WTC11 (cell line): ENCODE data around the gene DNAH7. TPM values are rescaled to one million over a fixed set of nuclear protein-coding genes. Genes with fewer than 3 reads are reported as not detected.

Experiments
- ATAC-seq: fragments of 200-7000 bp; cut with Tn5 transposase; 2 replicates; pipeline ENCODE4 v1.10.0; 2021; ENCODE audit warnings: mild to moderate bottlenecking, moderate library complexity
- CTCF ChIA-PET: fragments of 300-600 bp; sonication (Branson Sonifier 250); formaldehyde crosslinking; loops from one replicate; lab custom pipeline; 2021; ENCODE audit warnings: antibody characterized with exemption; lab: Charles Lee
- POLR2A ChIA-PET: fragments of 350-600 bp; sonication (Branson Sonifier 250); formaldehyde crosslinking; loops from one replicate; lab custom pipeline; 2021; ENCODE audit warnings: antibody characterized with exemption; lab: Charles Lee
- DNase-seq: peaks from one replicate; pipeline ENCODE4 v3.0.0; 2021; ENCODE audit warnings: low spot score
- H3K27ac Mint-ChIP-seq: 2 replicates; pipeline ENCODE4 v1.8.0; 2021; ENCODE audit warnings: mixed read lengths
- H3K27me3 Mint-ChIP-seq: 2 replicates; pipeline ENCODE4 v1.8.0; 2021; ENCODE audit warnings: low read depth, mild to moderate bottlenecking, moderate library complexity, mixed read lengths
- H3K36me3 Mint-ChIP-seq: 2 replicates; pipeline ENCODE4 v1.8.0; 2021; ENCODE audit warnings: mixed read lengths
- H3K4me1 Mint-ChIP-seq: 2 replicates; pipeline ENCODE4 v1.8.0; 2022; ENCODE audit warnings: mixed read lengths
- H3K4me3 Mint-ChIP-seq: 2 replicates; pipeline ENCODE4 v1.8.0; 2021; ENCODE audit warnings: mild to moderate bottlenecking, moderate library complexity, mixed read lengths
- H3K9me3 Mint-ChIP-seq: 2 replicates; pipeline ENCODE4 v1.8.0; 2021; ENCODE audit warnings: mixed read lengths
- AR ChIP-seq: fragments of 250-450 bp; sonication (Bioruptor Pico); IDR thresholded peaks from 2 replicates; pipeline ENCODE4 v1.9.0; 2021; ENCODE audit warnings: mild to moderate bottlenecking
- ARID4B ChIP-seq: sonication (generic); formaldehyde crosslinking; IDR thresholded peaks from 2 replicates; pipeline ENCODE4 v1.8.0; 2023; ENCODE audit warnings: missing genetic modification reagents, mild to moderate bottlenecking, borderline replicate concordance
- ATF1 ChIP-seq: sonication (generic); formaldehyde crosslinking; IDR thresholded peaks from 2 replicates; pipeline ENCODE4 v1.8.1; 2023; ENCODE audit warnings: mild to moderate bottlenecking, moderate library complexity, missing genetic modification reagents
- ATF2 ChIP-seq: sonication (generic); formaldehyde crosslinking; IDR thresholded peaks from 2 replicates; pipeline ENCODE4 v1.8.1; 2022; ENCODE audit warnings: low read depth, missing genetic modification reagents, borderline replicate concordance
- CBFB ChIP-seq: sonication (generic); formaldehyde crosslinking; IDR thresholded peaks from 2 replicates; pipeline ENCODE4 v1.8.1; 2022; ENCODE audit warnings: mild to moderate bottlenecking, low read depth, missing genetic modification reagents
- EMX1 ChIP-seq: fragments of 250-450 bp; sonication (Bioruptor Pico); IDR thresholded peaks from 2 replicates; pipeline ENCODE4 v1.8.0; 2021; ENCODE audit warnings: mild to moderate bottlenecking
- ESRRA ChIP-seq: sonication (generic); formaldehyde crosslinking; IDR thresholded peaks from 2 replicates; pipeline ENCODE4 v1.8.1; 2022; ENCODE audit warnings: mild to moderate bottlenecking, missing genetic modification reagents, borderline replicate concordance
- ETV6 ChIP-seq: sonication (generic); formaldehyde crosslinking; IDR thresholded peaks from 2 replicates; pipeline ENCODE4 v1.8.1; 2022; ENCODE audit warnings: mild to moderate bottlenecking, missing genetic modification reagents
- FOXP1 ChIP-seq: sonication (generic); formaldehyde crosslinking; IDR thresholded peaks from 2 replicates; pipeline ENCODE4 v1.8.0; 2022; ENCODE audit warnings: missing genetic modification reagents, mild to moderate bottlenecking, moderate library complexity, borderline replicate concordance
- JUN ChIP-seq: sonication (generic); formaldehyde crosslinking; IDR thresholded peaks from 2 replicates; pipeline ENCODE4 v1.8.0; 2023; ENCODE audit warnings: mild to moderate bottlenecking, missing genetic modification reagents
- MAX ChIP-seq: sonication (generic); formaldehyde crosslinking; IDR thresholded peaks from 2 replicates; pipeline ENCODE4 v1.8.0; 2022; ENCODE audit warnings: mild to moderate bottlenecking, missing genetic modification reagents
- NFE2L1 ChIP-seq: sonication (generic); formaldehyde crosslinking; IDR thresholded peaks from 2 replicates; pipeline ENCODE4 v1.8.1; 2023; ENCODE audit warnings: missing genetic modification reagents
- NFYB ChIP-seq: sonication (generic); formaldehyde crosslinking; conservative IDR thresholded peaks from 2 replicates; pipeline ENCODE4 v1.8.0; 2022; ENCODE audit warnings: low read depth, missing genetic modification reagents
- NR1H2 ChIP-seq: sonication (generic); formaldehyde crosslinking; IDR thresholded peaks from 2 replicates; pipeline ENCODE4 v1.9.0; 2021; ENCODE audit warnings: mild to moderate bottlenecking, moderate library complexity, missing genetic modification reagents
- PRRX2 ChIP-seq: fragments of 250-450 bp; sonication (Bioruptor Pico); IDR thresholded peaks from 2 replicates; pipeline ENCODE4 v1.8.0; 2021; ENCODE audit warnings: mild to moderate bottlenecking
- TEAD4 ChIP-seq: sonication (generic); formaldehyde crosslinking; IDR thresholded peaks from 2 replicates; pipeline ENCODE4 v1.8.0; 2022; ENCODE audit warnings: mild to moderate bottlenecking, missing genetic modification reagents
- USF2 ChIP-seq: sonication (generic); formaldehyde crosslinking; IDR thresholded peaks from 2 replicates; pipeline ENCODE4 v1.8.1; 2023; ENCODE audit warnings: mild to moderate bottlenecking, missing genetic modification reagents, moderate library complexity
- ZBTB21 ChIP-seq: sonication (generic); formaldehyde crosslinking; IDR thresholded peaks from 2 replicates; pipeline ENCODE4 v1.8.1; 2023; ENCODE audit warnings: mild to moderate bottlenecking, missing genetic modification reagents, borderline replicate concordance
- ZNF281 ChIP-seq: sonication (generic); formaldehyde crosslinking; IDR thresholded peaks from 2 replicates; pipeline ENCODE4 v1.8.0; 2023; ENCODE audit warnings: mild to moderate bottlenecking, missing genetic modification reagents
- ZNF671 ChIP-seq: fragments of 250-450 bp; sonication (Bioruptor Pico); IDR thresholded peaks from 2 replicates; pipeline ENCODE4 v1.8.0; 2021; ENCODE audit warnings: mild to moderate bottlenecking
- total RNA-seq: library from RNA; stranded (reverse); gene quantifications from 3 replicates; pipeline ENCODE4 v1.2.3, GENCODE V29; 2021

The DNAH7 gene
- total RNA-seq, 1 experiment from 2014 or later, result 0.04 TPM

GRCh38 chr2:195891081-195891480 lies 177.6 kb downstream of the DNAH7 start:
- POLR2A ChIA-PET, result no interaction called here
- H3K27me3 Mint-ChIP-seq, result no peaks in the 10 kb centered on the region
- no peak overlapping the region for H3K4me3 Mint-ChIP-seq
- H3K9me3 Mint-ChIP-seq, result peaks cover 6% of the 10 kb centered on the region
- ATAC-seq, result no peak
- H3K36me3 Mint-ChIP-seq, result no peaks in the 10 kb centered on the region
- no peak for TF ChIP-seq EMX1 (CRISPR knock-in tag)
- no peak for TF ChIP-seq ATF1 (CRISPR knock-in tag)
- TF ChIP-seq ZNF281, result no peak
- no peak for TF ChIP-seq PRRX2 (CRISPR knock-in tag)
- TF ChIP-seq, all 79 proteins: peak for 0
- DNase-seq, result no peak
- Mint-ChIP-seq H3K4me1 (no peaks in the 10 kb centered on the region), H3K27ac (no peak overlapping the region)
- CTCF ChIA-PET, result no interaction called here

GRCh38 chr2:195879153-195879552 lies 189.5 kb downstream of the DNAH7 start:
- Mint-ChIP-seq H3K27ac (no peak overlapping the region), H3K4me3 (no peak overlapping the region), H3K27me3 (no peaks in the 10 kb centered on the region), H3K4me1 (no peaks in the 10 kb centered on the region), H3K36me3 (no peaks in the 10 kb centered on the region), H3K9me3 (no peaks in the 10 kb centered on the region)
- ATAC-seq (no peak), DNase-seq (no peak)
- TF ChIP-seq ESRRA (CRISPR knock-in tag) (no peak), JUN (no peak), FOXP1 (no peak), ZNF671 (CRISPR knock-in tag) (no peak)
- ChIA-PET CTCF (no interaction called here), POLR2A (no interaction called here)

GRCh38 chr2:195871326-195871725 lies 197.3 kb downstream of the DNAH7 start:
- Mint-ChIP-seq H3K4me1 (peaks cover 6% of the 10 kb centered on the region), H3K27me3 (no peaks in the 10 kb centered on the region; the same call in 1 of the 2 replicates), H3K9me3 (no peaks in the 10 kb centered on the region), H3K4me3 (no peak overlapping the region), H3K36me3 (no peaks in the 10 kb centered on the region), H3K27ac (no peak overlapping the region)
- DNase-seq (no peak), ATAC-seq (no peak)
- ChIA-PET POLR2A (no interaction called here), CTCF (no interaction called here)
- TF ChIP-seq USF2 (CRISPR knock-in tag) (no peak), NFE2L1 (no peak), ATF2 (CRISPR knock-in tag) (no peak), ETV6 (CRISPR knock-in tag) (no peak), NR1H2 (CRISPR knock-in tag) (no peak), CBFB (CRISPR knock-in tag) (no peak), NFYB (no peak), AR (CRISPR knock-in tag) (no peak), ZBTB21 (CRISPR knock-in tag) (no peak), TEAD4 (CRISPR knock-in tag) (no peak), ARID4B (CRISPR knock-in tag) (no peak), MAX (CRISPR knock-in tag) (no peak), ESRRA (CRISPR knock-in tag) (no peak)
